SW480 (cell line): ENCODE results near the gene STX7.
A peak's percentile ranks its signal among the peaks of the same experiment; 100 is the strongest.
"Not testable (repeated sequence)": the region's sequence is repeated elsewhere in the genome, so short reads cannot be mapped to it uniquely, and the experiment has no call there.

Experiments used
- DNase-seq: peaks from one replicate; pipeline ENCODE4 v3.0.0-alpha.2; 2016; ENCODE audit warnings: low spot score

Gene STX7

GRCh38 chr6:132512638-132513632 is at the start of gene STX7:
TSS of gene STX7 (minus strand) at chr6:132513116. CDS start at chr6:132503530, 9,586 bp downstream.
- peak; percentile 76 for DNase-seq

- not testable (repeated sequence) for DNase-seq
These were observed 47.2 kb upstream of the STX7 start for GRCh38 chr6:132560087-132560486.

- no peak for DNase-seq
These were observed 39.5 kb upstream of the STX7 start, which contains the start of gene TAAR8 for GRCh38 chr6:132552372-132552771. TSS of gene TAAR8 (plus strand) at chr6:132552672. CDS start at chr6:132552693, 21 bp downstream.

GRCh38 chr6:132551214-132551613 is 38.3 kb upstream of the STX7 start:
- no peak for DNase-seq

GRCh38 chr6:132548746-132549463 is 36.0 kb upstream of the STX7 start:
- no peak for DNase-seq

- no peak for DNase-seq
These were observed 31.9 kb upstream of the STX7 start for GRCh38 chr6:132544826-132545225.

GRCh38 chr6:132537977-132538376 is 25.1 kb upstream of the STX7 start, which contains the start of gene TAAR9:
TSS of gene TAAR9 (plus strand) at chr6:132538277. CDS start at chr6:132538290, 13 bp downstream.
- no peak for DNase-seq

- DNase-seq, result no peak
These were observed 24.2 kb upstream of the STX7 start for GRCh38 chr6:132537145-132537544.

GRCh38 chr6:132534546-132534945 is 21.6 kb upstream of the STX7 start:
- DNase-seq, result not testable (repeated sequence)

- DNase-seq, result peak; percentile 54
These were observed 17.5 kb upstream of the STX7 start for GRCh38 chr6:132530293-132530974.

GRCh38 chr6:132527791-132528190 is 14.9 kb upstream of the STX7 start:
- peak; percentile 44 for DNase-seq

- no peak for DNase-seq
These were observed 13.5 kb upstream of the STX7 start for GRCh38 chr6:132526461-132526860.

GRCh38 chr6:132525866-132526265 is 12.9 kb upstream of the STX7 start:
- DNase-seq, result no peak

GRCh38 chr6:132524646-132525045 is 11.7 kb upstream of the STX7 start:
- DNase-seq, result no peak

GRCh38 chr6:132520953-132521352 is 8.0 kb upstream of the STX7 start:
- no peak for DNase-seq

GRCh38 chr6:132515386-132515785 is 2.5 kb upstream of the STX7 start:
- no peak for DNase-seq

GRCh38 chr6:132513831-132514545 is 1.1 kb upstream of the STX7 start:
- DNase-seq, result no peak

GRCh38 chr6:132512342-132512637 is 626 bp downstream of the STX7 start:
- no peak for DNase-seq

- DNase-seq, result no peak
These were observed 1.1 kb downstream of the STX7 start for GRCh38 chr6:132511831-132512220.

GRCh38 chr6:132511210-132511830 is 1.6 kb downstream of the STX7 start:
- no peak for DNase-seq
